Measurements from ENCODE around the gene PDZRN3.

DNA sequence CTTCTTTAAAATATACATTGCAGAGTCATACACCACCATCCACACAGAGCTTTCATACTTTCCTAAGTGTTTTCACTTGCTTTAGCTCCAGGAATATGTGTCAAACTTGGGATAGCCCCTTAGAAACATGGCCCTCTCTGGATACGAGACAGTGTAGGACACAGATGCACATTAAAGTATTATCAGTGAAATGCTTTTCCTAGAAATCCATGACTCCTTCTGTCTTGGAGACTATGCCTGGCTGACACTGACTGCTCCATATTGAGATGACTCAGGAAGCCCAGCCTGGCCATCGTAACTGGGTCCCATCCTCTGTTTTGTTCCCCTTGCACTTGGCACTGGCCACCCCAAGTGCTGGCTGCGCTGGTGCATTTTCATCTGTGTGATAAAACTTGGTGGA, 204.8 kb downstream of the PDZRN3 start:
- TF ChIP-seq, protein P1, sequence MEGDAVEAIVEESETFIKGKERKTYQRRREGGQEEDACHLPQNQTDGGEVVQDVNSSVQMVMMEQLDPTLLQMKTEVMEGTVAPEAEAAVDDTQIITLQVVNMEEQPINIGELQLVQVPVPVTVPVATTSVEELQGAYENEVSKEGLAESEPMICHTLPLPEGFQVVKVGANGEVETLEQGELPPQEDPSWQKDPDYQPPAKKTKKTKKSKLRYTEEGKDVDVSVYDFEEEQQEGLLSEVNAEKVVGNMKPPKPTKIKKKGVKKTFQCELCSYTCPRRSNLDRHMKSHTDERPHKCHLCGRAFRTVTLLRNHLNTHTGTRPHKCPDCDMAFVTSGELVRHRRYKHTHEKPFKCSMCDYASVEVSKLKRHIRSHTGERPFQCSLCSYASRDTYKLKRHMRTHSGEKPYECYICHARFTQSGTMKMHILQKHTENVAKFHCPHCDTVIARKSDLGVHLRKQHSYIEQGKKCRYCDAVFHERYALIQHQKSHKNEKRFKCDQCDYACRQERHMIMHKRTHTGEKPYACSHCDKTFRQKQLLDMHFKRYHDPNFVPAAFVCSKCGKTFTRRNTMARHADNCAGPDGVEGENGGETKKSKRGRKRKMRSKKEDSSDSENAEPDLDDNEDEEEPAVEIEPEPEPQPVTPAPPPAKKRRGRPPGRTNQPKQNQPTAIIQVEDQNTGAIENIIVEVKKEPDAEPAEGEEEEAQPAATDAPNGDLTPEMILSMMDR (conservative IDR thresholded peaks at IDR 0.05 in 1 of 2, IDR thresholded peaks at IDR 0.05 in 1 of 2; ENCODE audit: extremely low read depth in 1 of 2, insufficient read depth in 1 of 2, low read depth in 1 of 2, low read length in 2 of 2): no peak
- no peak for TF ChIP-seq EZH2 (IDR thresholded peaks at IDR 0.05; ENCODE audit: borderline replicate concordance, low read length)

Measured in mammary epithelial cell (primary cell).